ENCODE measurements around the gene RELN. TPM values are rescaled to one million over a fixed set of nuclear protein-coding genes. Genes with fewer than 3 reads are reported as not detected.

The RELN gene
- total RNA-seq, 1 experiment from 2014 or later: 0.20 TPM

DNA sequence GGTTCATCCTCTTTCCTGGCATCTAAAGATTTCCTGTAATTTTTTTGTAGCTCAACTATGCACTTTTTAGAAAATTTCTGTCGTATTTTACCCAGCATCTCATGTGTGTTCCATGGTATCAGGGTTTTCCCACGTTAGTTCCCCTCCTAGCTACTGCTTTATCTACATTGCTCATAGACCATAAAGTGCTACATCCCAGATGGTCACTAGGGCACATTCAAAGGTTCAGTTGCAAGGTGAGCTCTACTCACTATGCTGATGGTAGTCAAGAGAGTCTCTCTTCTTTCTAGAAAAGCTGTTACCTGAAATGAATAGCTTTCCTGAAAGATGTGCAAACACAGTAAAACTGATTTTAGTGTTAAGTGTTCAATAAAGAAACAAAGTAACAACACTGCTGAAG lies 33.5 kb downstream of the RELN start (continued):
- no peak for TF ChIP-seq PRDM15 (CRISPR knock-in tag; IDR thresholded peaks at IDR 0.05)
- no peak for TF ChIP-seq ATF1 (CRISPR knock-in tag; IDR thresholded peaks at IDR 0.05)
- TF ChIP-seq RORB (CRISPR knock-in tag; IDR thresholded peaks at IDR 0.05): no peak
- no peak for TF ChIP-seq SP1 (CRISPR knock-in tag; conservative IDR thresholded peaks at IDR 0.05)
- no peak for TF ChIP-seq STAT6 (CRISPR knock-in tag; conservative IDR thresholded peaks at IDR 0.05; ENCODE audit: low read depth)
- no peak for TF ChIP-seq PRRX2 (CRISPR knock-in tag; IDR thresholded peaks at IDR 0.05)
- no peak for TF ChIP-seq CREM (CRISPR knock-in tag; IDR thresholded peaks at IDR 0.05)

DNA sequence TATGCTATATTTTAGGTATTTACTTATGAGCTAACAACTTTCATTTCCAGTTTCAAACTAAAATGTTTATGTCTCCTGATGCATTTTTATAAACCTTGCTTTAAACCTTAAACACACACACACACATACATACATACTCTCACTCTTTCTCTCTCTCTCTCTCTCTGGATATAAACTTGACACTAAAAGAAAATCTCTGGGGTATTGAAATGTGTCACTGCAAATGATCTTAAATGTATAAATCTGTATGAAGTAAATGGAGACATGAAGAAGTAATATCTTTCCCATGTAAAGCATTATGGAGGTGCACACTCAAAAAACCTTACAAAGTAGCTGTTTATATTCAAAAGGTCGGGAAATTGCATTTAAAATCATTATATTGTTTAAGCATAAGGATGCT lies 37.0 kb downstream of the RELN start:
- H3K4me3 Mint-ChIP-seq: no peak overlapping the region
- peaks cover 9% of the 10 kb centered on the region; the same call in 1 of the 2 replicates for H3K9me3 Mint-ChIP-seq
- no peak for TF ChIP-seq NFATC4 (CRISPR knock-in tag; IDR thresholded peaks at IDR 0.05)
- H3K4me1 Mint-ChIP-seq: no peaks in the 10 kb centered on the region
- no peaks in the 10 kb centered on the region for H3K36me3 Mint-ChIP-seq
- POLR2A ChIA-PET: no interaction called here
- no peak for ATAC-seq
- DNase-seq (ENCODE audit: low spot score): no peak
- no peak overlapping the region for H3K27ac Mint-ChIP-seq
- CTCF ChIA-PET: no interaction called here
- H3K27me3 Mint-ChIP-seq (ENCODE audit: low read depth): no peaks in the 10 kb centered on the region

DNA sequence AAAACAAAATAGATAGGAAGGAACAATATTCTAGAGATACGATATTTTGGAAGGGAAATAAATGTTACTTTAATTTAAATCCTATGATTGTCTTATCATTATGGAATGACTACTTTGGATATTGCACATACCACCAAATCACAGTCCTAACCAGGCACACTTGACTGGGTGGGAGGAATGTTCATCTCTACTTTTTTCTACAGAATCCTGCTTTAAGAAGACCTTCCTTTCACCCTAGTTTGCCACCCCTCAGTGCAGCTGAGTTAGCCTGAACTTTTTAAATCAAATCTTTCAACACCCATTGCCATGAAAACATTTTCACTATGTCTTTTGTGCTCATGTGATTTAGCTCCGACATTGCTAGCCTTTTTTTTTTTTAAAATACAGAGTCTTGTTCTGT lies 38.1 kb downstream of the RELN start:
- ChIA-PET CTCF (no interaction called here), POLR2A (no interaction called here)
- H3K27ac Mint-ChIP-seq: no peak overlapping the region
- no peak overlapping the region for H3K4me3 Mint-ChIP-seq
- no peaks in the 10 kb centered on the region for H3K36me3 Mint-ChIP-seq
- no peak for ATAC-seq
- no peaks in the 10 kb centered on the region for H3K4me1 Mint-ChIP-seq
- no peak for DNase-seq (ENCODE audit: low spot score)
- H3K27me3 Mint-ChIP-seq (ENCODE audit: low read depth): no peaks in the 10 kb centered on the region
- H3K9me3 Mint-ChIP-seq: peaks cover 9% of the 10 kb centered on the region; the same call in 1 of the 2 replicates
- no peak for TF ChIP-seq TP53 (CRISPR knock-in tag; IDR thresholded peaks at IDR 0.05)
- no peak for TF ChIP-seq ELF4 (CRISPR knock-in tag; IDR thresholded peaks at IDR 0.05; ENCODE audit: low read depth)
- no peak for TF ChIP-seq NR2C2 (CRISPR knock-in tag; IDR thresholded peaks at IDR 0.05)
- TF ChIP-seq, protein P1, sequence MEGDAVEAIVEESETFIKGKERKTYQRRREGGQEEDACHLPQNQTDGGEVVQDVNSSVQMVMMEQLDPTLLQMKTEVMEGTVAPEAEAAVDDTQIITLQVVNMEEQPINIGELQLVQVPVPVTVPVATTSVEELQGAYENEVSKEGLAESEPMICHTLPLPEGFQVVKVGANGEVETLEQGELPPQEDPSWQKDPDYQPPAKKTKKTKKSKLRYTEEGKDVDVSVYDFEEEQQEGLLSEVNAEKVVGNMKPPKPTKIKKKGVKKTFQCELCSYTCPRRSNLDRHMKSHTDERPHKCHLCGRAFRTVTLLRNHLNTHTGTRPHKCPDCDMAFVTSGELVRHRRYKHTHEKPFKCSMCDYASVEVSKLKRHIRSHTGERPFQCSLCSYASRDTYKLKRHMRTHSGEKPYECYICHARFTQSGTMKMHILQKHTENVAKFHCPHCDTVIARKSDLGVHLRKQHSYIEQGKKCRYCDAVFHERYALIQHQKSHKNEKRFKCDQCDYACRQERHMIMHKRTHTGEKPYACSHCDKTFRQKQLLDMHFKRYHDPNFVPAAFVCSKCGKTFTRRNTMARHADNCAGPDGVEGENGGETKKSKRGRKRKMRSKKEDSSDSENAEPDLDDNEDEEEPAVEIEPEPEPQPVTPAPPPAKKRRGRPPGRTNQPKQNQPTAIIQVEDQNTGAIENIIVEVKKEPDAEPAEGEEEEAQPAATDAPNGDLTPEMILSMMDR (IDR thresholded peaks at IDR 0.05): no peak
- no peak for TF ChIP-seq ATF1 (CRISPR knock-in tag; IDR thresholded peaks at IDR 0.05)
- TF ChIP-seq, protein P2, sequence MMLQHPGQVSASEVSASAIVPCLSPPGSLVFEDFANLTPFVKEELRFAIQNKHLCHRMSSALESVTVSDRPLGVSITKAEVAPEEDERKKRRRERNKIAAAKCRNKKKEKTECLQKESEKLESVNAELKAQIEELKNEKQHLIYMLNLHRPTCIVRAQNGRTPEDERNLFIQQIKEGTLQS (CRISPR knock-in tag; conservative IDR thresholded peaks at IDR 0.05): no peak
- no peak for TF ChIP-seq NFYB (CRISPR knock-in tag; conservative IDR thresholded peaks at IDR 0.05; ENCODE audit: low read depth)
- TF ChIP-seq SOX15 (CRISPR knock-in tag; IDR thresholded peaks at IDR 0.05): no peak
- no peak for TF ChIP-seq ZNF138 (CRISPR knock-in tag; conservative IDR thresholded peaks at IDR 0.05)
- TF ChIP-seq NFATC4 (CRISPR knock-in tag; IDR thresholded peaks at IDR 0.05): no peak
- TF ChIP-seq GTF2I (CRISPR knock-in tag; conservative IDR thresholded peaks at IDR 0.05): no peak
- TF ChIP-seq KAT7 (CRISPR knock-in tag; IDR thresholded peaks at IDR 0.05; ENCODE audit: borderline replicate concordance): no peak
- TF ChIP-seq STAT6 (CRISPR knock-in tag; conservative IDR thresholded peaks at IDR 0.05; ENCODE audit: low read depth): no peak
- no peak for TF ChIP-seq GABPB1 (CRISPR knock-in tag; IDR thresholded peaks at IDR 0.05)
- no peak for TF ChIP-seq USF2 (CRISPR knock-in tag; IDR thresholded peaks at IDR 0.05)
- TF ChIP-seq ZNF671 (CRISPR knock-in tag; IDR thresholded peaks at IDR 0.05): no peak
